Lower leg skin (tissue), 3 donors: ENCODE results near the gene BMAL1.

Experiments used
- POLR2A ChIP-seq, 2 donors: fragments of 450-650 bp; IDR thresholded peaks; one replicate each; pipeline ENCODE4 v1.6.1; 2016 to 2017; ENCODE audit warnings: antibody characterized with exemption in 2 of 2, mild to moderate bottlenecking in 1 of 2, moderate library complexity in 1 of 2
- TF ChIP-seq, protein P1 (sequence below), 3 donors: fragments of 450-650 bp; IDR thresholded peaks; one replicate each; pipeline ENCODE4 v1.5.1; 2016; ENCODE audit warnings: antibody characterized with exemption in 3 of 3, mild to moderate bottlenecking in 3 of 3, moderate library complexity in 2 of 3

DNA sequence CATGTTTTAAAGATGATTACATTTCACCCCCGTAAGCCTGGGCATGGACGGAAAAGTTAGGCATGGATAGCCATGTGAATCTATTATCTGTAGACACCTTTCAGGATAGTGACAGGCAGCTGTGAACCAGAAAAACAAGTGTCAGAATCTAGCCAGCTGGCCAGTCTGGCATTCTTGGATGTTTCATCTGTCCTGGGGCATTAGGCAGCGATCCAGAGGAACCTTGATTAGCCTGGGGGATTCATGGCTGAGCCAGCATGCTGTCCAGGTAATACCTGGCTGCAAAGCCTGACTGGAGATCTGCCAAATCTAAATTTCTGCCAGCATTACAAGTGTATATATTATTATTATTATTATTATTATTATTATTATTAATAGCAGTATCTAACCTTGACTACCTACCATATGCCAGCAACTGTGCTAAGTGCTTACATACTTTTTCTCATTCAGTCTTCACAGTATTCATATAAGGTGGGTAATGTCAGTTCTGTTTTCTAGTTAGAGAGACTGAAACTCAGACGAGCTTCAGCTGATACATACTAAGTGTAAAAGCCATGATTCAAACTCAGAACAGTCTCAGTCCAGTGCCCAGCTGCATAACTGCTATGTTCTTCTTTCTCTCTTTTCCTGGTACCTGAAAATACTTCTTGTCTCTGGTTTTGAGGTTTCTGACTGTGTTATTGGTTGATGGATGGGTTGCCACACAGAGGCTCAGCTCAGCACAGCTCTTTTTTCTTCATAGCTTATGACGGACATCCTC, 12.8 kb downstream of the BMAL1 start:
- TF ChIP-seq, protein P1, sequence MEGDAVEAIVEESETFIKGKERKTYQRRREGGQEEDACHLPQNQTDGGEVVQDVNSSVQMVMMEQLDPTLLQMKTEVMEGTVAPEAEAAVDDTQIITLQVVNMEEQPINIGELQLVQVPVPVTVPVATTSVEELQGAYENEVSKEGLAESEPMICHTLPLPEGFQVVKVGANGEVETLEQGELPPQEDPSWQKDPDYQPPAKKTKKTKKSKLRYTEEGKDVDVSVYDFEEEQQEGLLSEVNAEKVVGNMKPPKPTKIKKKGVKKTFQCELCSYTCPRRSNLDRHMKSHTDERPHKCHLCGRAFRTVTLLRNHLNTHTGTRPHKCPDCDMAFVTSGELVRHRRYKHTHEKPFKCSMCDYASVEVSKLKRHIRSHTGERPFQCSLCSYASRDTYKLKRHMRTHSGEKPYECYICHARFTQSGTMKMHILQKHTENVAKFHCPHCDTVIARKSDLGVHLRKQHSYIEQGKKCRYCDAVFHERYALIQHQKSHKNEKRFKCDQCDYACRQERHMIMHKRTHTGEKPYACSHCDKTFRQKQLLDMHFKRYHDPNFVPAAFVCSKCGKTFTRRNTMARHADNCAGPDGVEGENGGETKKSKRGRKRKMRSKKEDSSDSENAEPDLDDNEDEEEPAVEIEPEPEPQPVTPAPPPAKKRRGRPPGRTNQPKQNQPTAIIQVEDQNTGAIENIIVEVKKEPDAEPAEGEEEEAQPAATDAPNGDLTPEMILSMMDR (IDR thresholded peaks at IDR 0.05), result no peak
- no peak for TF ChIP-seq POLR2A (IDR thresholded peaks at IDR 0.05)
